Measurements from ENCODE around the gene MMP20. TPM values are rescaled to one million over a fixed set of nuclear protein-coding genes. Genes with fewer than 3 reads are reported as not detected.

MMP20 gene
- total RNA-seq, 2 donors from 2014 or later, result not detected

- Histone ChIP-seq H3K4me3 (peak overlapping the region in 1 of 2 donors; percentile 11), H3K4me1 (replicated peaks) (peaks cover 3% of the 10 kb centered on the region), H3K9me3 (no peaks in the 10 kb centered on the region), H3K27me3 (replicated peaks; ENCODE audit: insufficient read depth) (no peaks in the 10 kb centered on the region), H3K36me3 (no peaks in the 10 kb centered on the region), H3K27ac (peak overlapping the region; percentile 59 to 67)
- peak; percentile 78 for DNase-seq (ENCODE audit: low spot score)
- intact Hi-C loops (cut with DNase I), result no loop called here
- no peak for TF ChIP-seq CTCF (IDR thresholded peaks at IDR 0.05)
- TF ChIP-seq POLR2AphosphoS5 (IDR thresholded peaks at IDR 0.05), result peak; percentile 94
- WGBS, result 11% methylated on average over 6 of the region's 6 CpGs
Measured at GRCh38 chr11:102560555-102561011, 64.5 kb downstream of the MMP20 start.

GRCh38 chr11:102559839-102560238, 65.3 kb downstream of the MMP20 start:
- H3K9me3 ChIP-seq, result no peaks in the 10 kb centered on the region
- no peak for DNase-seq (ENCODE audit: low spot score)
- H3K27me3 ChIP-seq (replicated peaks; ENCODE audit: insufficient read depth), result no peaks in the 10 kb centered on the region
- peaks cover 3% of the 10 kb centered on the region for H3K4me1 ChIP-seq (replicated peaks)
- H3K27ac ChIP-seq, result peak overlapping the region; percentile 59 to 67
- TF ChIP-seq POLR2AphosphoS5 (IDR thresholded peaks at IDR 0.05), result no peak
- TF ChIP-seq CTCF (IDR thresholded peaks at IDR 0.05), result no peak
- no peak for TF ChIP-seq POLR2A (IDR thresholded peaks at IDR 0.05)
- H3K36me3 ChIP-seq, result no peaks in the 10 kb centered on the region
- no peak overlapping the region for H3K4me3 ChIP-seq
- intact Hi-C loops (cut with DNase I), result loop anchor here (5.0 kb wide), 1 partner anchor 213 kb away; the partner anchor contains the start of gene BIRC2

GRCh38 chr11:102555091-102555490, 70.0 kb downstream of the MMP20 start:
- H3K27me3 ChIP-seq (replicated peaks; ENCODE audit: insufficient read depth), result no peaks in the 10 kb centered on the region
- no peak overlapping the region for H3K27ac ChIP-seq
- no peaks in the 10 kb centered on the region for H3K36me3 ChIP-seq
- no peaks in the 10 kb centered on the region for H3K4me1 ChIP-seq (replicated peaks)
- no peaks in the 10 kb centered on the region for H3K9me3 ChIP-seq
- 83% methylated on average over 3 of the region's 3 CpGs for WGBS
- DNase-seq (ENCODE audit: low spot score), result no peak
- no peak overlapping the region for H3K4me3 ChIP-seq
- intact Hi-C loops (cut with DNase I), result loop anchor here (5.0 kb wide), 1 partner anchor 208 kb away; the partner anchor contains the start of gene BIRC2
- TF ChIP-seq CTCF (IDR thresholded peaks at IDR 0.05) (no peak), POLR2A (IDR thresholded peaks at IDR 0.05) (no peak), POLR2AphosphoS5 (IDR thresholded peaks at IDR 0.05) (no peak)

- H3K27me3 ChIP-seq (replicated peaks; ENCODE audit: insufficient read depth), result no peaks in the 10 kb centered on the region
- DNase-seq (ENCODE audit: low spot score), result no peak
- no peak overlapping the region for H3K4me3 ChIP-seq
- no peaks in the 10 kb centered on the region for H3K9me3 ChIP-seq
- intact Hi-C loops (cut with DNase I), result no loop called here
- no peak overlapping the region for H3K27ac ChIP-seq
- H3K36me3 ChIP-seq, result no peaks in the 10 kb centered on the region
- TF ChIP-seq POLR2AphosphoS5 (IDR thresholded peaks at IDR 0.05) (no peak), CTCF (IDR thresholded peaks at IDR 0.05) (no peak), POLR2A (IDR thresholded peaks at IDR 0.05) (no peak)
- H3K4me1 ChIP-seq (replicated peaks), result no peaks in the 10 kb centered on the region
- 75% methylated on average over 5 of the region's 5 CpGs for WGBS
Measured at GRCh38 chr11:102553835-102554282, 71.3 kb downstream of the MMP20 start.

GRCh38 chr11:102552447-102553194, 72.5 kb downstream of the MMP20 start:
- 38% methylated on average over 8 of the region's 8 CpGs for WGBS
- Histone ChIP-seq H3K4me1 (replicated peaks) (no peaks in the 10 kb centered on the region), H3K36me3 (no peaks in the 10 kb centered on the region), H3K4me3 (no peak overlapping the region), H3K9me3 (no peaks in the 10 kb centered on the region), H3K27ac (peak overlapping the region; percentile 9 to 33), H3K27me3 (replicated peaks; ENCODE audit: insufficient read depth) (no peaks in the 10 kb centered on the region)
- intact Hi-C loops (cut with DNase I), result no loop called here
- DNase-seq (ENCODE audit: low spot score), result peak; percentile 80
- peak; percentile 76 for TF ChIP-seq POLR2AphosphoS5 (IDR thresholded peaks at IDR 0.05)
- TF ChIP-seq CTCF (IDR thresholded peaks at IDR 0.05), result no peak
